ENCODE measurements around the gene PDILT.

Gene PDILT

GRCh38 chr16:20348365-20349185 is 56.0 kb downstream of the PDILT start:
- DNase-seq (ENCODE audit: low read depth): no peak
- TF ChIP-seq CTCF (conservative IDR thresholded peaks at IDR 0.05; ENCODE audit: low read depth, low read length): no peak
- H3K4me3 ChIP-seq (ENCODE audit: low read length): no peak overlapping the region

GRCh38 chr16:20347666-20348364 is 56.7 kb downstream of the PDILT start:
- no peak for TF ChIP-seq CTCF (conservative IDR thresholded peaks at IDR 0.05; ENCODE audit: low read depth, low read length)
- DNase-seq (ENCODE audit: low read depth): no peak
- H3K4me3 ChIP-seq (ENCODE audit: low read length): no peak overlapping the region

DNA sequence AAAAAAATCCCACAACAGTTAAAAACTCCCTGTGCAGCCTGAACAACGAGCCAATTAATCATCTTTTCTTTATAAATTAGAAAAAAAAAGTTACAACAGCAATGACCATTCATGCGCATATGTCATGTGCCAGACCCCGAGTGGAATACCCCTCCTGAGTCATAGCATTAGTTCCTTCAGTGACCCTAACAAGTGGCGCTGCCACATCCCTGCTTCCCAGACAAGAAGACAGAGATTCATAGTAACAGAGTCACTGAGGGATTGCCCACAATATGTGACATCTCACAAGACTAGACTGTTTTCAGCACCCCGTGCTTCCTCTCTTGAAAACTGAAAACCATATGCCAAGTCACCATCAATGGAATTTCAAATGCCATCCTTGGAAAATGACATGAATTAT is 59.9 kb downstream of the PDILT start:
- H3K4me3 ChIP-seq (ENCODE audit: low read length): no peak overlapping the region
- no peak for TF ChIP-seq CTCF (conservative IDR thresholded peaks at IDR 0.05; ENCODE audit: low read depth, low read length)
- DNase-seq (ENCODE audit: low read depth): no peak

GRCh38 chr16:20339744-20340143 is 64.8 kb downstream of the PDILT start:
- no peak for TF ChIP-seq CTCF (conservative IDR thresholded peaks at IDR 0.05; ENCODE audit: low read depth, low read length)
- H3K4me3 ChIP-seq (ENCODE audit: low read length): no peak overlapping the region
- DNase-seq (ENCODE audit: low read depth): no peak

- TF ChIP-seq CTCF (conservative IDR thresholded peaks at IDR 0.05; ENCODE audit: low read depth, low read length): no peak
- no peak for DNase-seq (ENCODE audit: low read depth)
- no peak overlapping the region for H3K4me3 ChIP-seq (ENCODE audit: low read length)
Measured at GRCh38 chr16:20336955-20337354, 67.6 kb downstream of the PDILT start.

- H3K4me3 ChIP-seq (ENCODE audit: low read length): no peak overlapping the region
- TF ChIP-seq CTCF (conservative IDR thresholded peaks at IDR 0.05; ENCODE audit: low read depth, low read length): no peak
- DNase-seq (ENCODE audit: low read depth): no peak
Measured at GRCh38 chr16:20334396-20334795, 70.1 kb downstream of the PDILT start.

DNA sequence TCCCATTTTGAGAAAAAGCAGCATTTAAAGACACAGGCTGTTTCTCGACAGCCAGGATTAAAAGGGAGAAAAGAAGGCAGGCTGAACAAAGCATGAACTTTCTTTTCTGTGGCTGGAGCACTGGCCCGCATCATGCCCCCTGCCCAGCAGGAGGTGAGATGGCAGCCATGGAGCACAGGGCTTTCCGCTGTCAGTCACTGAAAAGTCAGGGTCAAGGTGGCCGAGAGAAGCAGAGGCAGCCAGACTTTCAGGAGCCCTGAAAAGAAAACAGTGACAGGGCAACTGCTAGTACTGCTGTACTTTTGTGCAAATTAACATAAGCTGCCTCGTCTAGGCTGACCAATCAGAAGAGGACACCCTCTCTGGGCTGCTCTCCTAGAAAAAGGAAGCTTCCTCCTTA is 71.4 kb downstream of the PDILT start:
- no peak overlapping the region for H3K4me3 ChIP-seq (ENCODE audit: low read length)
- no peak for TF ChIP-seq CTCF (conservative IDR thresholded peaks at IDR 0.05; ENCODE audit: low read depth, low read length)
- DNase-seq (ENCODE audit: low read depth): no peak

Data from retinal pigment epithelial cell (primary cell).